Astrocyte of the cerebellum (primary cell): ENCODE results near the gene MCM5.
A peak's percentile ranks its signal among the peaks of the same experiment; 100 is the strongest.

Experiments
- DNase-seq: peaks from one replicate; pipeline ENCODE4 v3.0.0-alpha.2; 2011; ENCODE audit warnings: low read depth
- H3K4me3 ChIP-seq: 2 replicates; pipeline ENCODE4 v1.5.1; 2011; ENCODE audit warnings: mild to moderate bottlenecking, low read depth, low read length, moderate library complexity
- CTCF ChIP-seq: IDR thresholded peaks from 2 replicates; pipeline ENCODE4 v1.5.1; 2012; ENCODE audit warnings: low read length, low read depth, moderate library complexity, mild to moderate bottlenecking; ENCODE audit errors: missing control alignments
- in situ Hi-C: cut with HindIII; loops from 2 replicates; pipeline ENCODE4 v1.10.0; 2017; ENCODE audit warnings: low sequenced_read_pairs

Gene MCM5

GRCh38 chr22:35368386-35368785 lies 31.6 kb upstream of the MCM5 start:
- in situ Hi-C loops: no loop called here
- DNase-seq: no peak
- no peak for TF ChIP-seq CTCF
- H3K4me3 ChIP-seq: no peak overlapping the region

GRCh38 chr22:35369996-35370395 lies 29.9 kb upstream of the MCM5 start:
- in situ Hi-C loops: no loop called here

GRCh38 chr22:35373781-35374180 lies 26.2 kb upstream of the MCM5 start:
- in situ Hi-C loops: no loop called here
- TF ChIP-seq CTCF: no peak
- DNase-seq: no peak
- H3K4me3 ChIP-seq: no peak overlapping the region

More at GRCh38 chr22:35369996-35370395, 29.9 kb upstream of the MCM5 start:
- H3K4me3 ChIP-seq: no peak overlapping the region
- no peak for TF ChIP-seq CTCF
- no peak for DNase-seq

GRCh38 chr22:35375031-35375430 lies 24.9 kb upstream of the MCM5 start:
- in situ Hi-C loops: no loop called here
- peak; percentile 62 for DNase-seq
- TF ChIP-seq CTCF: no peak
- no peak overlapping the region for H3K4me3 ChIP-seq

GRCh38 chr22:35375526-35375925 lies 24.4 kb upstream of the MCM5 start:
- no peak for TF ChIP-seq CTCF
- DNase-seq: no peak
- no peak overlapping the region for H3K4me3 ChIP-seq
- in situ Hi-C loops: no loop called here

- in situ Hi-C loops: no loop called here
- no peak for TF ChIP-seq CTCF
- no peak overlapping the region for H3K4me3 ChIP-seq
- peak; percentile 95 for DNase-seq
Measured at GRCh38 chr22:35376728-35377472, 23.0 kb upstream of the MCM5 start.
